C4-2B (cell line): ENCODE measurements around the gene DNM1.

ENCODE experiments used
- CTCF ChIP-seq: fragments of 450-650 bp; conservative IDR thresholded peaks from 2 replicates; pipeline ENCODE4 v1.5.1; 2017; ENCODE audit warnings: mild to moderate bottlenecking
- ZFX ChIP-seq: fragments of 450-650 bp; IDR thresholded peaks from 2 replicates; pipeline ENCODE4 v1.6.1; 2017

DNA sequence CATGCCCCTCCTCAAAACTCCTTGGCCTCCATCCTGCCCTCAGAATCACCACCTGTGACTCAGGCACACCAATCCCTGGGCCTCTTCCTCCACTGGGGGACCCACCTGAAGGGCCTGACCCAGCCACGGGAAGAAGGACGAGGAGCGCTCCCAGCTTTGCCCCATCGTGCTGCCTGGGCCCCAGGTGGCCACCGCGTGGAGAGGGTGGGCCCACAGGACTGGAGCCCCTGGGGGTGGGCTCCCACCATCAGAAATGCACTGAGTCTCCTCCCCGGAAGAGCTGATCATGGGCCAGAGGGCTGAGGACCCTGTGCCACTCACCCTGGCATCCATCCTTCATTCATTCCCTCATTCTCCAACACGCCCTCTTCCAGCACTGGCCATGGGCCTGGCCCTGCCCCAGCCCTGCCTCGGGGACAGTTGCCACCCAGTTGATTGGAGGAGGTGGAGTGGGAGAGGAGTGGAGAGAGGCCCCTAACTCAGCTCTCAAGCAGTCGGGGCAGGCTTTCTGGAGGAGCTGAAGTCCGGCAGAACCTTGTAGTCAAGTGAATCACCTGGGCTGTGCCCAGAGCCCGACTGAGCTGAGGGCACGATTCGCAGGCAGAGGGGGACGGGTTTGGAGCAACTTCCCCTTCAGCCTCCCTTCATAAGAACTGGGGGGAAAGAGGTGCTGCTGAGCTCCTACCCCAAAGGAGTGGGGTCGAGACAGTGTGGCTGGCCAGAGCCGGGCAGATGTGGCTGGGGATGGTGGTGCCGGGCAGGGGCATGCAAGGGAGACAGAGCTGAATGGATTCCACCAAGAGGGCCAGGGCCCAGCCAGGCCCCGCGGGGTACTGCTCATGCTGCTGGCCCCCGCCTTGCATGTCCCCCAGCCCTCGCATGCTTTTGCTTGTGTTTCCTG is 29.6 kb downstream of the DNM1 start:
- no peak for TF ChIP-seq CTCF
- TF ChIP-seq ZFX = no peak
